Measurements from ENCODE around the gene OSBPL9.

OSBPL9 gene, protein sequence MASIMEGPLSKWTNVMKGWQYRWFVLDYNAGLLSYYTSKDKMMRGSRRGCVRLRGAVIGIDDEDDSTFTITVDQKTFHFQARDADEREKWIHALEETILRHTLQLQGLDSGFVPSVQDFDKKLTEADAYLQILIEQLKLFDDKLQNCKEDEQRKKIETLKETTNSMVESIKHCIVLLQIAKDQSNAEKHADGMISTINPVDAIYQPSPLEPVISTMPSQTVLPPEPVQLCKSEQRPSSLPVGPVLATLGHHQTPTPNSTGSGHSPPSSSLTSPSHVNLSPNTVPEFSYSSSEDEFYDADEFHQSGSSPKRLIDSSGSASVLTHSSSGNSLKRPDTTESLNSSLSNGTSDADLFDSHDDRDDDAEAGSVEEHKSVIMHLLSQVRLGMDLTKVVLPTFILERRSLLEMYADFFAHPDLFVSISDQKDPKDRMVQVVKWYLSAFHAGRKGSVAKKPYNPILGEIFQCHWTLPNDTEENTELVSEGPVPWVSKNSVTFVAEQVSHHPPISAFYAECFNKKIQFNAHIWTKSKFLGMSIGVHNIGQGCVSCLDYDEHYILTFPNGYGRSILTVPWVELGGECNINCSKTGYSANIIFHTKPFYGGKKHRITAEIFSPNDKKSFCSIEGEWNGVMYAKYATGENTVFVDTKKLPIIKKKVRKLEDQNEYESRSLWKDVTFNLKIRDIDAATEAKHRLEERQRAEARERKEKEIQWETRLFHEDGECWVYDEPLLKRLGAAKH

DNA sequence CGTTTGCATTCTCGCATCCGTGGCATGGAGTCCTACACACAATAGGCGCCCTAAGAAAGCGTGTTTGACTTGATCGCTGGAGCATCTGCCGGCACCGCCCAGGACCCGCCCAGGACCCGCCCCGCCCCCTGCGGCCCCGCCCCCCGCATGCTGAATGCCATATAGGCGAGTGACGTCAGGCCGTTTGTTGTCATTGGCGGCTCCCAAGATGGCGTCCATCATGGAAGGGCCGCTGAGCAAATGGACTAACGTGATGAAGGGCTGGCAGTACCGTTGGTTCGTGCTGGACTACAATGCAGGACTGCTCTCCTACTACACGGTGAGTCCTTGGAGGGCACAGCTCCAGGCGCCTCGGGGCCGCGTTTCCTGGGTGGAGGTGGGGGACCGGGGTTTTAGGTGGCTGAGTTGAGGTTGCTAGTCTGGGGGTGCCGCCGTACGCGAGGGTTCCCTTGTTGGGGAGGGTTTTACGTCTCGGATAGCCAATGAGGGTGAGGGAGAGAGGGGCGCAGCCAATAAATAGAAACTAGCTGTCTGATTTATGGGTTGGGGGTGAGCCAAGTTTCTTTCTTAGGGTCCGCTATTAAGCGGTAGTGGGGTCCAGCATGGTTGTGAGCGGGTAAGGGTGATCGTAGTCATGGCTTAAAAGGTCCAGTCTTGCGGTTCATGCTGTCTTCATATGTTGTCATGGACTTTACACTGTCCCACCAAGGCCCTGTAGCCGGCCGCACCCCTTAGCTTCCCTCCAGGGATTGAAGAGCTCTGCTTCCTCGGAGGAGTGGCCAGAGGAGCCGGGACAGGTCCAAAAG lies at the start of gene OSBPL9:
OSBPL9 (plus strand) TSS at position 190 of the 806 bp plus-strand sequence; CDS start at position 209, 19 bp downstream.
- peak; percentile 89 to 91 for DNase-seq

DNA sequence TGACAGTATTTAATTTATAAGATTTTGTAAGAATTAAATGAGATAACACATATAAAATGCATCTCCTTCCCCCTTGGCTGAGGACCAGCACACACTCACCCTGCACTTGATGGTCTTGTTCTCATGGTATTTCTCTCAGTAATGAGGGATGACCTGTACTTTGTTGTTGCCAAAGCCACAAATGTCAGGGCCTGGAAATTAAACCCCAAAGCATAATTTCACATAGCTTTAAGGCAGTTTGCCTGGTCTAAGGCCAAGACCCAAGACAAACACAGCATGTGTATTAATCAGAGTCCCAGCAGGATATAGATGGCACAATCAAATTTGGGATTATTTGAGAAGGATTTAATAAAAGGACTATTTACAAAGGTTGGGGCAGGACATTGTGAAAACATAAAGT lies 49.2 kb upstream of the OSBPL9 start:
- no peak for DNase-seq

DNA sequence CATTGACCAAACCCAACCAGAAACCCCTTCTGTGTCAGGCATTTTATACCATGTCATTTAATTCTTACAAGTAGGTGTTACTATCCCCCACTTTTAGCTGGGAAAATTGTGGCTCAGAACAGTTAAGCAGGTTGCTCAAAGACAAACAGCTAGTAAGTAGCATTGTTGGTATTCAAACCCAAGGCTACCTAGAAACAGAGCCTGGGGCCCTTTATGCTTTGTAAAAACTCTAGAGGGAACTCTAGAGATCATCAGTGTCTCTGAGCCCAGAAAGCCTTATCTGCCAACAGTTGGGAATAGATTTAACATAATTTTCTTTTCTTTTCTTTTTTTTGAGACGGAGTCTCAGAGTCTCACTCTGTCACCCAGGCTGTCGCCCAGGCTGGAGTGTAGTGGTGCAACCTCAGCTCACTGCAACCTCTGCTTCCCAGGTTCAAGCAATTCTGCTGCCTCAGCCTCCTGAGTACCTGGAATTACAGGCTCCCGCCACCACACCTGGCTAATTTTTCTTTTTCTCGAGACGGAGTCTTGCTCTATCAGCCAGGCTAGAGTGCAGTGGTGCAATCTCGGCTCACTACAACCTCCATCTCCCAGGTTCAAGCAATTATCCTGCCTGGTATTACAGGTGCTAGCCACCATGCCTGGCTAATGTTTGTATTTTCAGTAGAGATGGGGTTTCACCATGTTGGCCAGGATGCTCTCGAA lies 48.5 kb upstream of the OSBPL9 start:
- DNase-seq: no peak

DNA sequence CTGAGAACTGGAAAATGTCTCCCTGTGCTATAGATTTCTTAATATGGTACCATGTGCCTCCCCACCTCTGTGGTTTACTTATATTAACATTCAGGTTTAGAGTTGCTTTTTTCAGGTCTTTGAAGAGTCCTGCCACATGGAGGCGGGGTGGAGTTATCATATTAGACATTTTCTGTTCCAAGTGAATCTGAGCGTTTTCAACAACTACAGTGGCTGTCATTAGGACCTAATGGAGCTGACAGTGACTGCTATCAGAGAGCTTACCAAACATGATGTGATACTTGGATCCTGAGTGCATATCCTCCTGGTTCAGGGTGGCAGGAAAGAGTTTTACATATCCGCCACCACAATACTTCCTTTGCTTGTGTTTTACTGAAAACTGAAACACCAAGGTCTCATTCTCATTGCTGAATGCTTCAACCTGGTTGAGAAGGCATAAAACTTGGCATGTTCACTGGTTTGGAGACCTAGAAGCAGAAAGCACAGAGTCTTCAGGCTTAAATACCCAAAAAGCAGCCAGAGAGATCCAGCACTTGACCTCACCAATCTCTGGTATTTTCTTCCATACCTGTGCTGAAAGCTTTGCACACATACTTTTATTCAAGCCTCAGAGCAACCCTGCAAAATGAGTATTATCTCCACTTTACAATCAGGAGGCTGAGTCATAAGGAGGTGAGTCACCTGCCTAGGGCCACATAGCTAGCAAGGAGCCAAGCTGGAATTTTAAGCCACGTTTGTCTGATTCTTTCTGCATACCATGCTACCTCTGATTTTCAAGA lies 47.4 kb upstream of the OSBPL9 start:
- peak; percentile 11 to 50 for DNase-seq

DNA sequence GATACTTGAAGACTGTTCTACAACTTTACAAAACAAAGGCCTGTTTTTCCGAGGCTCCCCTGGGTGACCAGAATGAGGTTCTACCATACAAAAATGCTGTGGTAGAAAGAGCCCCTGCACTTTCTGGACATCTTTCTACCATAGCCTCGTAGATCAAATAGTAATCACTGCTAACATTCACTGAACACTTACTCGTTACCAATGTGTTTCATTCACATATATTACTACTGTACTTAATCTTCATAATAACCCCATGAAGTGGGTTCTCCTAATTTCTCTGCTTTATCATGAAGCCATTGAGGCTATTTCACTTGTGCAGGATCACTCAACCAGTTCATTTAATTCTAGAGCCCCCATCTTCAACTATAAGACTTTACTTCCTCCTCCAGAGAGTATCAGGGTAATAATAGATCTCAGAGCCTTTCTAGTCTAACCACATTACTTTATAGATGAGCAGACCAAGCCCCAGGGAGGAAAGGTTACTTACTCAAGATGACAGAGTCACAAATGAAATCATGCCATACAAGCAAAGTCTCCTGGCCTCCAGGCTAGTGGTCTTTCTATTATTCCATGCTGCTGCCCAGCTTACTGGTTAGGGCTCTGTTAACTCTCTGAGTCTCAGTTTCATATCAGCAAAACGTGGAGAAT lies 46.7 kb upstream of the OSBPL9 start:
- no peak for DNase-seq

DNA sequence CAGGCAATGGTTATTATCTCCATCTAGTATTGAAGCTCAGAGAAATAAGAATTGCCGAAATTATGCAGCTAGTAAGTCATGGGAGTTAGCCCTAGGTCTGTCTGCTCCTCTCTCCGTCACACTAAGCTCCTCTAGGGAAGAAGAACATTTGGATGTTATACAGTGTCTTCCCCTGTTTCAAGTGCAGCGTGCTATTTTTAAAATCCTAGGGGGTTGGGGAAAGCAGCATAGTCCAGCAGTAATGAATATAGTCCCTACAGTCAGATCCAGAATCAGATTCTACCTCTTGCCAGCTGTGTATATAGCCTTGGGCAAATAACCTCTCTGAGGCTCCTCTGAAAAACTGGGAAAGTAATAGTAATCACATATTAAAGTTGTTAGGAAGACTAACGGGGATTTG lies 44.5 kb upstream of the OSBPL9 start:
- no peak for DNase-seq

DNA sequence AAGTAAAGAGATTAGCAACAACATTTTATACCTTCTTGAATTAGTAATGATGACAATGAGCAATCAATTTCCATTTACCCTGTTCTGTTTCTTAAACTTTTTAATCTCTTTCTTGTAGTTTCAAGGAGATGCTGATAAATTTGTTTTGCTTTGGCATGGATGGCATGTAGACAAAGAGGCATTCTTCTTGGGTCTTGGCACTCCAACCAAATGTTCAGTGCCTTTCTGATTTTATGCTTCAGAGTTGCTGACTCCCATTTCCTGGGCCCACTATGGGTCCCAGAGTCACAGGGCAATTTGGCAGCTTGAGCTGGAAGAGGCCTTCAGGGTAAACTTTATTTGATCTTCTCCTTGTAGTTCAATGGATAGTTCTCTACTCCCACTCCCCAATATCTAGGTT lies 42.1 kb upstream of the OSBPL9 start:
- DNase-seq: no peak

DNA sequence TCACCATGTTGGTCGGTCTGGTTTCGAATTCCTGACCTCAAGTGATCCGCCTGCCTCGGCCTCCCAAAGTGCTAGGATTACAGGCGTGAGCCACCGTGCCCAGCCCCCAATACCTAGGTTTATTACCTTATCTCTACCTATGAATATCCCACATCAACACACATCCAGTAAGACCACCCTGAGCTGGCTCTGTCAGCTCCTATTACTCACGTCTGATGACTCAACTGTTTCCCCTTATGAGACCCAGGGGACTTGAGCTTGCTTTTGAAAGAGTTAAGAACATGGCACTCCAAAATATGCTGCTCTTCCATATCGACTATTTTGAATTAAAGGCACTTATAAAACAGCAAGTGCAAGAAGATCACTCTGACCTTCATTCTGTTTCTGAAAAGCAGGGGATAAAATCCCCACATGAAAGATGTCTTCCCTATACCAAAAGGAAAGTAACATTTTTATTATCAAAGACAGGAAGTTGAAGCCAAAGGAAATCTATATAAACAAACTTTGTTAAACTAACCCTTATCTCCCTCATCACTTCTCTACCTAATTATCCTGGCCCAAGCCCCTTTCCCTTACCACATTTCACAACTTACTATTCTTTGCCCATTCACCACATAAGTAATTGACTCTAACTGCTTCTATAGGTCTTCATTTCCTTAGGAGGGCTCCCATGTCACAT lies 41.3 kb upstream of the OSBPL9 start:
- DNase-seq: no peak

DNA sequence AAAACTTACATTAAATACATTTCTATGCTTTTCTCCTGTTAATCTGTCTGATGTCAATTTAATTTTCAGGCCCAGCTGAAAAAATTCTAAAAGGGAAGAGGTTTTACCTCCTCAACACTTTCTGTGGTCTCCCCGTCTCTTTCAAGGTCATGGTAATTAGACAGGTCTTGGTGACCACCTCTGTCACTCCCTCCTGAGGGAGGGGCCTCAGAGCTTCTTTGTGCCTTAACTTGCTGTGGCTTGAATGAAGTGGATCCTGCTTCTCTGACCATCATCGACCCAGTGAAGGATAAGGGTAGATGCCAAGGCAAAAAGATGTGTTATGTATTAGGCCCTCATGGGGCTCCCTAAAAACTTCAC lies 40.8 kb upstream of the OSBPL9 start:
- DNase-seq: no peak

DNA sequence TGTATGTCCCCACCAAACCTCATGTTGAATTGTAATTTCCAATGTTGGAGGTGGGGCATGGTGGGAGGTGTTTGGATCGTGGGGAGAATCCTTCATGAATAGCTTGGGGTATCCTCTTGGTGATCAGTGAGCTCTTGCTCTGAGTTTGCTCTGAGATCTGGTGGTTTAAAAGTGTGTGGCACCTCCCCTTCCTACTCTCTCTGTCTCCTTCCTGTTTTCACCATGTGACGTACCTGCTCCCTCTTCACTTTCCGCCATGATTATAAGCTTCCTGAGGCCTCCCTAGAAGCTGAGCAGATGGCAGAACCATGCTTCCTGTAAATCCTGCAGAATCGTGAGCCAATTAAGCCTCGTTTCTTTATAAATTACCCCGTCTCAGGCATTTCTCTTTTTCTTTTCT lies 40.0 kb upstream of the OSBPL9 start:
- DNase-seq: no peak

DNA sequence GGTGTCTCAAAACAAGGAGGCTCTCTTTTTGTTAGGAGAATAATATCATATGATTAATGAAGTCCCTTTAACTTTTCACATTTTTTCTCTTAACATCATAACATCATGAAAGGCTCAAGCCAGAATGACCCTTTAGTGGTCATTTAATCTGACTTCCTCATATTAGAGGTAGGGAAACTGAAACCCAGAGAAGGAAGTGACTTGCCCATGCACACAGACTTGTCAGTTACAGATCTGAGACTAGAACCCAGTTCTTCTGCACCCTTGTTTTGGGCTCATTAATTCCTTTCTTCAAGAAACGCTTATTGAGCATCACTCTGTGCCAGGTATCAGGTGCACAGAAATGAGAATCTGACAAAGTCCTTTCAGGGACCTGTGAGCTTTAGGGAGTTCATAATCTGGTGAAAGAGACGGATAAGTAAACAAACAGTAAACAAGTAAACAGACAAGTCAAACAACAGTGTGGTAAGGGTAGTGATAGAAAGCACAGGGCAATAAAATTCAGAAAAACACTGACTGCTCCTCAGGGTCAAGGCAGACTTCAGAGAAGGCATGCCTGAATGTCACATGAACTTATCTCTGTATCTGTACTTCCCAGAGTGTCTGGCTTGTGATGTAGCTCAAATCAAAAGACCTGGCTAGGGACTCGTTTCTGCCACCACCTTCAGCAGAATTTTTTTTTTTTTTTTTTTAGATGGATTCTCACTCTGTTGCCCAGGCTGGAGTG lies 38.3 kb upstream of the OSBPL9 start:
- DNase-seq: no peak

DNA sequence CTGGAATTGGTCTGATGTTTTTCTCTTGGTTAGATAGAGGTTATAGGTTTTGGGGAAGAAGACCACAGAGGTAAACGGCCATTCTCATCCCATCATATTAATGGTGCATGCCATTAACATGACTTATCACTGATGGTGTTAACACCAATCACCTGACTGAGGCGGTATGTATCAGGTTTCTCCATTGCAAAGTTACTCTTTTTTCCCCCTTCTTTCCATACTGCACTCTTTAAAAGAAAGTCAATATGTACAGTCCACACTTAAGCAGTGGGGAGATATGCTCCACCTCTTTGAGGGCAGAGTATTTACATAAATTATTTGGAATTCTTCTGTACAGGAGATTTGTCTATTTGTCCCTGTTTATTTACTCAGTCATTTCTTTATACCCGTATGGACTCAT lies 35.7 kb upstream of the OSBPL9 start:
- no peak for DNase-seq

DNA sequence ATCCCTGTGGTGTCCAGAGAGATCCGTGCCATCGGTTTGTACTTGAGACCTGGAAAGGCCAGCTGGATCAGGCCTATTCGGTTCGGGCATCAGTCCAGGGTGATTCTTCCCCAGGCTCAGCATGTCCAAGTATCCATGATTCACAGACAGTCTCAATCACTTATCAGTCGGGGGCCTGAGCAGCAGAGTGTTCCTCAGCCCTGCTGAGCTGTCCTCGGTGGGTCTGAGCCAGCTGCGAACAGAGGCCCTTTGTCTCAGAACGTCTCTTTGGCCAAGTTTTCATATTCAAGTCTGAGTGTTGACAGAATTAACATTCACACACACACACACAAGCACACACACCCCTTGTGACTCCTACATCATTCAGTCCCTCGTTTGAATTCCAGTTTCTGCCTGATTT lies 33.4 kb upstream of the OSBPL9 start:
- no peak for DNase-seq

DNA sequence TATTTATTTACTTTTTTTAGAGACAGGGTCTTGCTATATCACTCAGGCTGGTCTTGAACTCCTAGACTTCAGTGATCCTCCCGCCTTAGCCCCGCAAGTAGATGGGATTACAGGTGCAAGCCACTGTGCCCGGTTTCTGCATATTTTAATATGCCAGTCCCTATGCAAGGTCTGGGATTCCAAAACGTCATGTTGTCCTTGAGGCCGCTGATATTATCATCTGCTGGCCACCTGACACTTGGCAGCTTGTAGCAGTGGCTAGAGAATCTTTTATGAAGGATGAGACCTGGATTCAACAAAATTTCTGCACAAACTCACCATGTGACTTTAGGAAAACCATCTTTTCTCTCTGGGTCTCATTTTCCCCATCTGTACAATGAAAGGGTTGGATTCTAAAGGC lies 32.9 kb upstream of the OSBPL9 start:
- no peak for DNase-seq

DNA sequence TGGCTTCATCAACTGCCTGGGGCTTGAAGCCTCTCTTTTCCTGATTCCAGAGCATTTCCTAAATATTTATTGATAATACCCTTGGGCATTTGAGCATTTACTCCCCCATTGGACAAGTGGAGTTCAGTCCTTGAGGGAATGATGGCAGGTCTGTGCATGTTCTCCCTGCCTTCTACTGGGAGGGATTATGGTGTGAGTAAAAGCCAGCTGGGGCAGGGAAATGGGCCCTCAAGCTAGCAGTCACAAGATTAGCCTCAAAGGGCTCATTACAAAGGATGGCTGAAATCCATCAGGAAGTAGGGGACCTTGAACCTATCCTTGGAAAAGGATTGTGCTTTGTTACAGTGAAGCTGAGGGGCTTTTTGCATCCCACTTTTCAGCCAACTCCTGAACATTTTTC lies 24.2 kb upstream of the OSBPL9 start:
- no peak for DNase-seq

DNA sequence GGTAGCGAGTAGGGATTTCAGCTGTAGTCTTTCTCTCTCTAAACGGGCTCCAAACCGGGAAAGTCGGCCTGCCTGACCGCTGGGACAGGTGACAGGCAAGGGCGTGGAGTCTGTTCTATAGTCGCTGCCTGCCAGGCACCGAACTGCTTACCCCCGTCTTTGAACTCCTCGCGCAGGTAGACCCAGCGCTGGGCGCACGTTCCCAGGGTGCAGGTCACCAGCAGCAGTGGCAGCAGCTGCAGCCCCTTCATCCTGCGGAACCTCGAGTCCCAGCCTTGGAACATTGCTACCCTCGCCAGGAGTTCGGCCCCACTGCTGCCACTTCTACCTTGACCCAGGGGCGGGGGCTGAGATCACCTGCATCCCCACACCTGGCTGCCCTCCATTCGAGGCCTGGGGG lies 22.2 kb upstream of the OSBPL9 start:
- DNase-seq: no peak

DNA sequence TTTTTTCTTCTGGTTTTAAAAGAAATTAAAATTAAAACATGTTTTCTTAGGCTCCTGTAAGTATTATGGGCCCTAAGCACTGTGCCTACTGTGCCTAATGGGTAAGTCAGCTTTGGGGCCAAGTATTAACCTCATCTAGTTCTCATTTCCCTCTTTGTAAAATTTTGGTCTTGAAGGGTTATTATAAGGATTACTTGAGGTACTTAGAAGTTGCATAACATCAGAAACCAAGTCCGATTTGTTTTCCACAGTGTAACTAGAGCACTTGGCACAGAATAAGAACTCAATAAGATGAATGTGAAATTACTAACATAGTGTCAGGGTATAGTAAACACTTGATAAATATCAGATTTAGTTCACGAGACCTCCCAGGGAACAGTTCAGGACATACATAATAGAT lies 16.4 kb upstream of the OSBPL9 start:
- no peak for DNase-seq

DNA sequence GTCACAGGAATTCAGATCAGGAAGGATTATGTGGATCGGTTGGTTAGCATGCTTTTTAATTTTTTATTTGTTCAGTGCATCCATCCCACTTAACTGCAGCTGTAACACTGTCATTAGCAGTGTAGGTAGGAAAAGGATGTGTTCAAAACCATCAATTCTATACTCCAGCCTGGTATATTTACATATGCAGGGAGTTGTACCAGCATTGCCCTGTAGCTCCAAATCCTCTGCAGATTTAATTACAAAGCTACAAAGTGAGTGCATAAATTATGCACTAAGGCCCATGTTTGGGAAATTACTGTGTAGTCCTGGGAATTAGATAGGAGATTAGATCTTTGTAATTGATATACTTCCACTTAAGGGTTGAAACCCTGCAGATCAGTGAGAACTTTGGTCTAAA lies 15.9 kb upstream of the OSBPL9 start:
- no peak for DNase-seq

DNA sequence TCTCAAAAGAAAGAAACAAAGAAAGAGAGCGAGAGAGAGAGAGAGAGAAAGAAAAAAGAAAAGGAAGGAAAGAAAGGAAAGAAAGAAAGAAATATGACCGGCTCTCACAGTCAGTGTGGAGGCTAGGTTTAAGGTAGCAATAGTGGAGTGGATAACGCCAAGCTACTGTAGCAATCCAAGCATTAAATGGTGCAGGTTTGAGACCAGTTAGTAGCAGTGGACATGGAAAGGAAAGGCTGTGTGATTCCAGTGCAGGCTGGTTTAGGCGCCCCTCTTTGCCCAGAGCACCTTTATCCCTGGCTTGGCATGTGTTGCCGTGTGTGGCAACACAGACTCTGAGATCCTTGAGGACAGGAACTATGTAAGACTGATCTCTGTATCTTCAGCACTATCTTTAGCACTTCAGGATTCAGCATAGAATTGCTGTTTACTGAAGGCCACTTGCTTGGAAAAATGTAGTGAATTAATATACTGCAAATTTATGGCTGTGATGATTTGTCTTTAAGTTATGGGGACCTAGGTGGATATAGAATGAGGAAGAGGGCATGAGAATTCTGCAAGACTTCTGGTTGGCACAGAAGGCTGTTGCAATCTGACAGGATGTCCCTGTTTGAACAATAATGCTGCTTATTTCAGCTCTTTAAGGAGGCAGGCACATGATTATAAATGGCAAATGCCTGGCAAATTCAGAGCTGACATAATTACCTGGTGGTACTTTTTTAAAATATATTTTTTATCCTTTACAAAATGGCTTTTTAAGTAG lies 10.8 kb upstream of the OSBPL9 start:
- DNase-seq: peak in 1 of 2 donors; percentile 10

DNA sequence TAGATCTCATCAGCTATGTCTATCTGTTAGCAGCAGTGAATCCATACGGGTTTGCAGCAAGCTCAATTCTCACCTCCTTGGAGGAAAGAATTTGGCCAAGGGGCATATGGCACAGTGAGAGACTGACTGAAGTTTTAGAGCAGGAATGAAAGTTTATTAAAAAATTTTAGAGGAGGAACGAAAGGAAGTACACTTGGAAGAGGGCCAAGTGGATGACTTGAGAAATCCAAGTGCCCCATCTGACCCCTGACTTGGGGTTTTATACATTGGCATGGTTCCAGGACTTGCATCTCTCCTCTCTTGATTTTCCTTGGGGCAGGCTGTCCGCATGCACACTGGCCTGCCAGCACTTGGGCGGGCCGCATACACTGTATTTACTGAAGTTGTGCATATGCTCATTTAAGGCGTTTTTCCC lies 9.2 kb upstream of the OSBPL9 start:
- DNase-seq: no peak
